ENCODE data around the gene ST14. TPM values are rescaled to one million over a fixed set of nuclear protein-coding genes. Genes with fewer than 3 reads are reported as not detected.

The ST14 gene
- total and polyA plus RNA-seq, 11 donors = 0.37 to 13.0 (median 1.3) TPM

DNA sequence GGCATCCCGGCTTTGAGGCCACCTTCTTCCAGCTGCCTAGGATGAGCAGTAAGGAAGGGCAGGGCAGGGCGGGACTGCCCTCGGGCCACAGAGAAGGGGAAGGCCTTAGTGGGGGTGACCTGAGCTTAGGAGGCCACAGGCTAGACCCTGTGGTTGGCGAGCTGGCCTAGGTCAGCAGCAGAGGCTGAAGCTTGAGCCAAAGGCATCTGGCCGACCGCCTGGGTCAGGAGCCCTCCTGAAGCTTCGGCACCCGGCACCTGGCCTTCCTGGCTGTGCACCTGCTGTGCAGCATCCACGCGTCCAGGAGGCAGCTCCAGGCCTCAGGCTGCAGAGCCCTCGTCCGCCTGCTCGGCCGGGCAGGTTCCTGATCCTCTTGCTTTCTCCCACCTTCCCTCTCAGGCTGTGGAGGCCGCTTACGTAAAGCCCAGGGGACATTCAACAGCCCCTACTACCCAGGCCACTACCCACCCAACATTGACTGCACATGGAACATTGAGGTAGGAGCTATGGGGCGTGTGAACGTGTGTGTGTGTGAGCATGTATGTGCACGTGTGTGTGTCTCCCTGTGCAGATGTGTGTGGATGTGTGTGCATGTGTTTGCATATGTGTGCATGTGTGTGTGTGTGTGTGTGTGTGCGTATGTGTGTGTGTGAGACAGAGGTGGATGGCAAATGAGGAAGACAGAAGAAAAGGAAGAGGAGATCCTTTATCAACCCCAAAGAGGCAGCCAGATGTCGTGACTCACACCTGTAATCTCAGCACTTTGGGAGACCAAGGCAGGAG lies 34.9 kb downstream of the ST14 start:
- no peak for ATAC-seq
- WGBS, 4 donors = 90 to 95% (median 93%) methylated on average over 14 to 21 of the region's 21 CpGs
- H3K27me3 ChIP-seq = no peaks in the 10 kb centered on the region
- H3K9me3 ChIP-seq = no peaks in the 10 kb centered on the region
- intact Hi-C loops (cut with DNase I) = no loop called here
- H3K27ac ChIP-seq = no peak overlapping the region
- H3K36me3 ChIP-seq = no peaks in the 10 kb centered on the region
- no peak overlapping the region for H3K4me3 ChIP-seq
- peaks cover 0 to 7% (median 0%) of the 10 kb centered on the region in 12 donors for H3K4me1 ChIP-seq
- TF ChIP-seq POLR2A (IDR thresholded peaks at IDR 0.05) = no peak
- TF ChIP-seq, protein P1, sequence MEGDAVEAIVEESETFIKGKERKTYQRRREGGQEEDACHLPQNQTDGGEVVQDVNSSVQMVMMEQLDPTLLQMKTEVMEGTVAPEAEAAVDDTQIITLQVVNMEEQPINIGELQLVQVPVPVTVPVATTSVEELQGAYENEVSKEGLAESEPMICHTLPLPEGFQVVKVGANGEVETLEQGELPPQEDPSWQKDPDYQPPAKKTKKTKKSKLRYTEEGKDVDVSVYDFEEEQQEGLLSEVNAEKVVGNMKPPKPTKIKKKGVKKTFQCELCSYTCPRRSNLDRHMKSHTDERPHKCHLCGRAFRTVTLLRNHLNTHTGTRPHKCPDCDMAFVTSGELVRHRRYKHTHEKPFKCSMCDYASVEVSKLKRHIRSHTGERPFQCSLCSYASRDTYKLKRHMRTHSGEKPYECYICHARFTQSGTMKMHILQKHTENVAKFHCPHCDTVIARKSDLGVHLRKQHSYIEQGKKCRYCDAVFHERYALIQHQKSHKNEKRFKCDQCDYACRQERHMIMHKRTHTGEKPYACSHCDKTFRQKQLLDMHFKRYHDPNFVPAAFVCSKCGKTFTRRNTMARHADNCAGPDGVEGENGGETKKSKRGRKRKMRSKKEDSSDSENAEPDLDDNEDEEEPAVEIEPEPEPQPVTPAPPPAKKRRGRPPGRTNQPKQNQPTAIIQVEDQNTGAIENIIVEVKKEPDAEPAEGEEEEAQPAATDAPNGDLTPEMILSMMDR (IDR thresholded peaks at IDR 0.05) = no peak
- DNase-seq = no peak

DNA sequence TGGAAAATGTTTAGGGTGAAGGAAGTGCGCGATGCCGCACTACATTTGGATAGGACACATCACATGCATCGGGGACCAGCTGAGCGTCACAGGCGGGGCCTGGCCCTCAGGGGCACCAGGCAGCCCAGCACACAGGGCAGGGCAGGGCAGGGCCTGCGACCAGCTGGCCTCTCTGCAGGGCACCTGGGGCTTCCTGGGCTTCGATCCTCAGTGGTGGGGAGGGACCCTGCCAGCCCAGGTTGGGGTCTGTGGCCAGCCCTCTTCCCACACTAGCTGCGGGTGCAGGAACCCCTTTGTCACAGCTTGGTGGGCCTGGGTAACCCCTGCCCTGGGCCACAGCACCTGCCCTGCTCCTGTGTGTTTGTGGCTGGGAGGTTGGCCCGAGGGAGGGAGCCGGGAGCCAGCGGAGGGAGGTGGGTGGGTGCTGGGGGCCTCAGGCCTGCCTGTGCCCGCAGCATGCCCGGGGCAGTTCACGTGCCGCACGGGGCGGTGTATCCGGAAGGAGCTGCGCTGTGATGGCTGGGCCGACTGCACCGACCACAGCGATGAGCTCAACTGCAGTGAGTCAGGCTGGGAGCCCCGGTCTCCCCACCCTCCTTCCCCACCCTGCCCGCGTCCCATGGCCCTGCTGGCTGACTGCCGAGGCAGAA lies 37.9 kb downstream of the ST14 start:
- Histone ChIP-seq H3K36me3 (no peaks in the 10 kb centered on the region), H3K4me3 (no peak overlapping the region), H3K9me3 (peaks cover 0 to 5% (median 0%) of the 10 kb centered on the region in 12 donors), H3K4me1 (no peaks in the 10 kb centered on the region), H3K27me3 (no peaks in the 10 kb centered on the region), H3K27ac (no peak overlapping the region)
- TF ChIP-seq, protein P1 (IDR thresholded peaks at IDR 0.05) = no peak
- no peak for TF ChIP-seq POLR2A (IDR thresholded peaks at IDR 0.05)
- 91 to 95% (median 94%) methylated on average over 13 to 27 of the region's 27 CpGs for WGBS, 4 donors
- intact Hi-C loops (cut with DNase I) = no loop called here
- DNase-seq (peak in 1 of 5 donors; percentile 31), ATAC-seq (no peak)

DNA sequence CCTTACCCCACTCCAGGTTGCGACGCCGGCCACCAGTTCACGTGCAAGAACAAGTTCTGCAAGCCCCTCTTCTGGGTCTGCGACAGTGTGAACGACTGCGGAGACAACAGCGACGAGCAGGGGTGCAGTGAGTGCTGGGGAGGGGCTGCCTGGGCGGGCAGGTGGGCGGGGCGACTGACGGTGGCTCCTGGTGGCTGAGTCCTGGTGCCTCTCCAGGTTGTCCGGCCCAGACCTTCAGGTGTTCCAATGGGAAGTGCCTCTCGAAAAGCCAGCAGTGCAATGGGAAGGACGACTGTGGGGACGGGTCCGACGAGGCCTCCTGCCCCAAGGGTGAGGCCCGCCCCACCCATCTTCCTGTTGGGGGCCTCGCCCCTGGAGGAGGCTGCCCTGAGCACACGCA lies 38.7 kb downstream of the ST14 start:
- no peaks in the 10 kb centered on the region for H3K36me3 ChIP-seq
- ATAC-seq (no peak), DNase-seq (no peak)
- no peaks in the 10 kb centered on the region for H3K27me3 ChIP-seq
- TF ChIP-seq POLR2A (IDR thresholded peaks at IDR 0.05) = no peak
- TF ChIP-seq, protein P1 (IDR thresholded peaks at IDR 0.05) = no peak
- WGBS, 4 donors = 86 to 93% (median 87%) methylated on average over 20 to 22 of the region's 22 CpGs
- intact Hi-C loops (cut with DNase I) = no loop called here
- H3K4me3 ChIP-seq = no peak overlapping the region
- no peak overlapping the region for H3K27ac ChIP-seq
- peaks cover 0 to 5% (median 0%) of the 10 kb centered on the region in 12 donors for H3K9me3 ChIP-seq
- H3K4me1 ChIP-seq = no peaks in the 10 kb centered on the region

DNA sequence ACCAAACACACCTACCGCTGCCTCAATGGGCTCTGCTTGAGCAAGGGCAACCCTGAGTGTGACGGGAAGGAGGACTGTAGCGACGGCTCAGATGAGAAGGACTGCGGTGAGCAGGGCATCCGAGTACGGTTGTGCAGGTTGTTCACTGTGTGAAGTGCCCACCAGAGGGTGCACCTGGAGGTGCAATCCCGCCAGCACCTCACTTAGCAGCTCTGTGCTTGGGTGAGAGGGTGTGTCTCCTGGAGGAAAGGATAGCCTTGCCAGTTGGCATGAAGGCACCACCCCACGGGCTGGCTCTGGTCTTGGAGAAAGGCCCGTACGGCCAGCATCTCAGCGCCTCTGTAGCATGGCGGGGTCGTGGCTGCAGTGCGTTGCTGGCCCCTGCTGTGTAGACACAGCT lies 39.4 kb downstream of the ST14 start:
- DNase-seq (peak in 1 of 5 donors; percentile 43), ATAC-seq (no peak)
- no peaks in the 10 kb centered on the region for H3K27me3 ChIP-seq
- H3K9me3 ChIP-seq = peaks cover 0 to 5% (median 0%) of the 10 kb centered on the region in 12 donors
- no peak overlapping the region for H3K4me3 ChIP-seq
- H3K36me3 ChIP-seq = no peaks in the 10 kb centered on the region
- TF ChIP-seq, protein P1 (IDR thresholded peaks at IDR 0.05) = no peak
- no peak for TF ChIP-seq POLR2A (IDR thresholded peaks at IDR 0.05)
- H3K4me1 ChIP-seq = no peaks in the 10 kb centered on the region
- intact Hi-C loops (cut with DNase I) = no loop called here
- WGBS, 4 donors = 92 to 96% (median 94%) methylated on average over 5 to 15 of the region's 15 CpGs
- H3K27ac ChIP-seq = no peak overlapping the region

All from heart left ventricle (tissue), 16 donors.